Measurements from ENCODE around the gene NLRP5. TPM values are rescaled to one million over a fixed set of nuclear protein-coding genes. Genes with fewer than 3 reads are reported as not detected.
"Not testable (repeated sequence)": the region's sequence is repeated elsewhere in the genome, so short reads cannot be mapped to it uniquely, and the experiment has no call there.

NLRP5 gene
- total RNA-seq, 2 experiments from 2014 or later, result not detected

- intact Hi-C loops (cut with micrococcal nuclease), result no loop called here
- H3K4me1 Mint-ChIP-seq (ENCODE audit: low read depth), result peaks cover 32% of the 10 kb centered on the region
- H3K4me3 Mint-ChIP-seq, result no peak overlapping the region
- no peak for DNase-seq
- peaks cover 10% of the 10 kb centered on the region for H3K36me3 Mint-ChIP-seq (ENCODE audit: low read depth)
- CTCF ChIA-PET, result interaction anchor here (2.0 kb wide), 1 partner anchor 9 kb away, joined by 9 read pairs; no protein-coding TSS in a partner anchor
- no peak overlapping the region for H3K27ac Mint-ChIP-seq
- H3K27me3 Mint-ChIP-seq (ENCODE audit: low read depth), result no peaks in the 10 kb centered on the region
- no peaks in the 10 kb centered on the region for H3K9me3 Mint-ChIP-seq
Observed at GRCh38 chr19:56104423-56104822, 117.8 kb downstream of the NLRP5 start.

GRCh38 chr19:56105090-56105701, 118.6 kb downstream of the NLRP5 start:
- no peaks in the 10 kb centered on the region for H3K9me3 Mint-ChIP-seq
- H3K36me3 Mint-ChIP-seq (ENCODE audit: low read depth), result peaks cover 10% of the 10 kb centered on the region
- H3K27ac Mint-ChIP-seq, result no peak overlapping the region
- peak; percentile 62 for DNase-seq
- intact Hi-C loops (cut with micrococcal nuclease), result loop anchor here (1.0 kb wide), 1 partner anchor 67 kb away; no protein-coding TSS in a partner anchor
- no peak overlapping the region for H3K4me3 Mint-ChIP-seq
- H3K4me1 Mint-ChIP-seq (ENCODE audit: low read depth), result peaks cover 34% of the 10 kb centered on the region
- H3K27me3 Mint-ChIP-seq (ENCODE audit: low read depth), result no peaks in the 10 kb centered on the region
- CTCF ChIA-PET, result interaction anchor here (0.5 to 2.0 kb wide), 4 partner anchors 9 to 125 kb away, joined by 3 to 9 read pairs (median 3); partner anchors contain the start of gene ZNF444

DNA sequence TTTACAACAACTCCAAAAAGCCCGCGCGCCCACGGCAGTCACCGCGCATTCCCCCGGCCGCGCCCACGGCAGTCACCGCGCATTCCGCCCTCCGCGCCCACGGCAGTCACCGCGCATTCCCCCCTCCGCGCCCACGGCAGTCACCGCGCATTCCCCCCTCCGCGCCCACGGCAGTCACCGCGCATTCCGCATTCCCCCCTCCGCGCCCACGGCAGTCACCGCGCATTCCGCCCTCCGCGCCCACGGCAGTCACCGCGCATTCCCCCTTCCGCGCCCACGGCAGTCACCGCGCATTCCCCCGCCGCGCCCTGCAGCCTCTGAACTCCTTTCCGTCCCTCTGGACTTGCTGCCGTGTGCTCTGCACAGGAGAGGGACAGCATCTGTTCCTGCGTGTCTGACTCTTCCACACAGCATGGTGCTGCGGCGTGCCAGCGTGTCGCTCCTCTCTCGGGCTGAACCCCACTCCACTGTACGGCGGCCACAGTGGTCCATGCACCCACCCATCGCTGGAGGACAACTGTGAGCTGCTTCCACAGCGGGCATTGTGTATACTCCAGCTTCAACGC, 119.3 kb downstream of the NLRP5 start:
- H3K4me3 Mint-ChIP-seq; DNase-seq; H3K9me3 Mint-ChIP-seq; H3K27me3 Mint-ChIP-seq (ENCODE audit: low read depth): not testable (repeated sequence)
- peaks cover 10% of the 10 kb centered on the region for H3K36me3 Mint-ChIP-seq (ENCODE audit: low read depth)
- H3K27ac Mint-ChIP-seq, result peak overlapping the region; percentile 24
- intact Hi-C loops (cut with micrococcal nuclease), result loop anchor here (1.0 kb wide), 1 partner anchor 66 kb away; no protein-coding TSS in a partner anchor
- H3K4me1 Mint-ChIP-seq (ENCODE audit: low read depth), result peaks cover 38% of the 10 kb centered on the region
- CTCF ChIA-PET, result interaction anchor here (0.5 to 2.0 kb wide), 3 partner anchors 10 to 1712 kb away, joined by 3 to 9 read pairs (median 3); partner anchors contain the start of gene ZNF444

- Mint-ChIP-seq H3K9me3 (no peaks in the 10 kb centered on the region), H3K4me1 (ENCODE audit: low read depth) (peaks cover 40% of the 10 kb centered on the region), H3K4me3 (no peak overlapping the region), H3K27me3 (ENCODE audit: low read depth) (no peaks in the 10 kb centered on the region), H3K36me3 (ENCODE audit: low read depth) (peaks cover 9% of the 10 kb centered on the region), H3K27ac (peak overlapping the region; percentile 24)
- DNase-seq, result no peak
- intact Hi-C loops (cut with micrococcal nuclease), result no loop called here
- CTCF ChIA-PET, result no interaction called here
Observed at GRCh38 chr19:56106397-56106849, 119.8 kb downstream of the NLRP5 start.

DNA sequence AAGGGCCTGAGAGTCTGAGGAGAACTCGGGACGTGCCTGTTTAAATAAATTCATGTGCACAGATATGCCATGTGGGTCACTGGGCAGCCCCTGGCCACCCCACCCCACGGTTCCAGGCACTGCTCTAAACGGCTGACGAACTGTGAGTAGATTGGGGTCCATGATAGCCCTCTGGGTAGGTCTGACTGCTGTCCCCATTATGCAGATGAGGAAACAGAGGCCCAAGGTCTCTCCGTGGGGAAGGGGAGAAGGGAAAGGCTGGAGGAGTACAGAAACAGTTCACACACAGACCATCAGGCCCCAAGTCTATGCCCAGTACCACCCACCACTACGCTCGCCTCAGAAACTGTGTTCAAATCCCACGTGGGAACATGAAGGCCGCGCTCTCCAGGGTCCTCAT, 120.4 kb downstream of the NLRP5 start:
- CTCF ChIA-PET, result no interaction called here

GRCh38 chr19:56107626-56108351, 121.2 kb downstream of the NLRP5 start:
- H3K4me1 Mint-ChIP-seq (ENCODE audit: low read depth), result peaks cover 53% of the 10 kb centered on the region
- no peak overlapping the region for H3K27ac Mint-ChIP-seq
- CTCF ChIA-PET, result interaction anchor here (0.6 to 1.0 kb wide), 2 partner anchors 27 to 33 kb away, joined by 4 read pairs; no protein-coding TSS in a partner anchor
- H3K36me3 Mint-ChIP-seq (ENCODE audit: low read depth), result peaks cover 7% of the 10 kb centered on the region
- H3K9me3 Mint-ChIP-seq, result no peaks in the 10 kb centered on the region
- H3K4me3 Mint-ChIP-seq, result no peak overlapping the region
- no peak for DNase-seq
- H3K27me3 Mint-ChIP-seq (ENCODE audit: low read depth), result no peaks in the 10 kb centered on the region
- intact Hi-C loops (cut with micrococcal nuclease), result no loop called here

More for the DNA sequence above, 120.4 kb downstream of the NLRP5 start:
- intact Hi-C loops (cut with micrococcal nuclease), result no loop called here
- no peak for DNase-seq
- peaks cover 46% of the 10 kb centered on the region for H3K4me1 Mint-ChIP-seq (ENCODE audit: low read depth)
- peaks cover 7% of the 10 kb centered on the region for H3K36me3 Mint-ChIP-seq (ENCODE audit: low read depth)
- H3K4me3 Mint-ChIP-seq, result no peak overlapping the region
- no peaks in the 10 kb centered on the region for H3K9me3 Mint-ChIP-seq
- H3K27me3 Mint-ChIP-seq (ENCODE audit: low read depth), result no peaks in the 10 kb centered on the region
- no peak overlapping the region for H3K27ac Mint-ChIP-seq

DNA sequence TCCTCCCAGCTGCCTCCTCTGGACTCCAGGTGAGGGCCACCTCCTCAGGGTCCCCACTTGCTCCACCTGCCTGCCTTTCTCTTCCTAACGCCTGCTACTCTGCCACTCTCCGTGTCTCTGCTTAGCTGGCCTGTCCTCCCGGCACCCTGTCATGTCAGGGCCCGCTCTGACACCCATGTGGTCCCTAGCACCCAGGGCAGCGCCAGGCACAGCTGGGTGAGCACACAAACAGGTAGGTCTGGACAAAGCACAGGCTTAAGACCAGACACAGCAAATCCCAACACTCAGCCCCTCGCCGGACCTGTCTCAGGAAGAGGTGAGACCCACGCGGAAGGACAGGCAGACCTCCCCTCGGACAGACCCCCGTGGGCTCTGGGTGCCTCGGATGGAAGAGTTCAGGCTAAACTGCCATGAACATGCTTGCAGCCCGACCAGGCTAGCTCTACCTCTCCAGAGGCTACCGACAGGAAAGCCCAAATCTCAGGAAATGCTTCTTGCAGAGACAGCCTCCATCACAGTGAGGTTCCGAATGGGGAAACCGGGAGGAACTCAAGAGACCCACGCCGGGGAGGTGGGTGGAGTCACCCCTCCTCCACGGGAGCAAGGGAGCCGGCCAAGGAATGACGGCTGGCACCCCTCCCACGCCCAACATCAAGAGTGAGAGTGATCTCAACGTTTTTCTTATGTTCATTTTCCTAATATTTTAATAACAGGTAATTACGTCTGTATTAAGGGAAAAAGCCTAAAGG, 122.0 kb downstream of the NLRP5 start:
- DNase-seq, result no peak
- Mint-ChIP-seq H3K4me1 (ENCODE audit: low read depth) (peaks cover 60% of the 10 kb centered on the region), H3K27me3 (ENCODE audit: low read depth) (no peaks in the 10 kb centered on the region), H3K27ac (no peak overlapping the region), H3K4me3 (no peak overlapping the region), H3K9me3 (no peaks in the 10 kb centered on the region), H3K36me3 (ENCODE audit: low read depth) (peaks cover 5% of the 10 kb centered on the region)
- intact Hi-C loops (cut with micrococcal nuclease), result no loop called here
- CTCF ChIA-PET, result interaction anchor here (0.6 to 1.0 kb wide), 2 partner anchors 28 to 32 kb away, joined by 4 read pairs; no protein-coding TSS in a partner anchor

- Mint-ChIP-seq H3K27ac (no peak overlapping the region), H3K36me3 (ENCODE audit: low read depth) (peaks cover 5% of the 10 kb centered on the region), H3K27me3 (ENCODE audit: low read depth) (no peaks in the 10 kb centered on the region), H3K4me3 (no peak overlapping the region), H3K4me1 (ENCODE audit: low read depth) (peaks cover 64% of the 10 kb centered on the region), H3K9me3 (no peaks in the 10 kb centered on the region)
- CTCF ChIA-PET, result no interaction called here
- intact Hi-C loops (cut with micrococcal nuclease), result no loop called here
- DNase-seq, result no peak
Observed at GRCh38 chr19:56109226-56109625, 122.7 kb downstream of the NLRP5 start.

- H3K27ac Mint-ChIP-seq, result no peak overlapping the region
- H3K4me3 Mint-ChIP-seq, result no peak overlapping the region
Observed at GRCh38 chr19:56110515-56111448, 124.2 kb downstream of the NLRP5 start.

More at GRCh38 chr19:56110515-56111448, 124.2 kb downstream of the NLRP5 start:
- H3K27me3 Mint-ChIP-seq (ENCODE audit: low read depth), result no peaks in the 10 kb centered on the region
- peaks cover 5% of the 10 kb centered on the region for H3K36me3 Mint-ChIP-seq (ENCODE audit: low read depth)
- H3K4me1 Mint-ChIP-seq (ENCODE audit: low read depth), result peaks cover 62% of the 10 kb centered on the region
- intact Hi-C loops (cut with micrococcal nuclease), result no loop called here
- H3K9me3 Mint-ChIP-seq, result no peaks in the 10 kb centered on the region
- no peak for DNase-seq
- CTCF ChIA-PET, result interaction anchor here (0.8 to 1.0 kb wide), 2 partner anchors 44 to 142 kb away, joined by 3 to 4 read pairs; no protein-coding TSS in a partner anchor

Data from activated naive CD4-positive, alpha-beta T cell treated with anti-CD3 and anti-CD28 coated beads for 36 hours (primary cell).